Duodenal mucosa (tissue), 2 donors: Measurements from ENCODE around the gene OR5K2.

Experiments used
- H3K27ac ChIP-seq: one replicate; pipeline ENCODE4 v1.7.0; 2013; ENCODE audit warnings: low read depth, low read length
- H3K27me3 ChIP-seq, 2 donors: one replicate each; pipeline ENCODE4 v1.7.0; 2013; ENCODE audit warnings: low read length in 2 of 2, control low read depth in 1 of 2; ENCODE audit not compliant: insufficient read depth in 2 of 2, control insufficient read depth in 1 of 2
- H3K36me3 ChIP-seq, 2 donors: one replicate each; pipeline ENCODE4 v1.7.0; 2013; ENCODE audit warnings: low read length in 2 of 2, control low read depth in 1 of 2; ENCODE audit not compliant: insufficient read depth in 2 of 2, control insufficient read depth in 1 of 2
- H3K4me1 ChIP-seq, 2 donors: one replicate each; pipeline ENCODE4 v1.7.0; 2013; ENCODE audit warnings: low read length in 2 of 2, control low read depth in 1 of 2; ENCODE audit not compliant: insufficient read depth in 2 of 2, control insufficient read depth in 1 of 2
- H3K4me3 ChIP-seq, 2 donors: one replicate each; pipeline ENCODE4 v1.7.0; 2013; ENCODE audit warnings: low read length in 2 of 2, low read depth in 1 of 2
- H3K9ac ChIP-seq, 2 donors: one replicate each; pipeline ENCODE4 v1.7.0; 2013; ENCODE audit warnings: low read length in 2 of 2, low read depth in 1 of 2
- H3K9me3 ChIP-seq, 2 donors: one replicate each; pipeline ENCODE4 v1.7.0; 2013; ENCODE audit warnings: low read length in 2 of 2, control low read depth in 1 of 2; ENCODE audit not compliant: control insufficient read depth in 1 of 2

The OR5K2 gene

GRCh38 chr3:98519351-98519750 lies 21.9 kb downstream of the OR5K2 start:
- H3K9ac ChIP-seq = no peak overlapping the region
- peaks cover 21 to 40% of the 10 kb centered on the region in 2 donors for H3K36me3 ChIP-seq
- H3K4me3 ChIP-seq = no peak overlapping the region
- H3K9me3 ChIP-seq = no peaks in the 10 kb centered on the region
- H3K27ac ChIP-seq = no peak overlapping the region
- no peaks in the 10 kb centered on the region for H3K27me3 ChIP-seq
- H3K4me1 ChIP-seq = peaks cover 17 to 27% of the 10 kb centered on the region in 2 donors

DNA sequence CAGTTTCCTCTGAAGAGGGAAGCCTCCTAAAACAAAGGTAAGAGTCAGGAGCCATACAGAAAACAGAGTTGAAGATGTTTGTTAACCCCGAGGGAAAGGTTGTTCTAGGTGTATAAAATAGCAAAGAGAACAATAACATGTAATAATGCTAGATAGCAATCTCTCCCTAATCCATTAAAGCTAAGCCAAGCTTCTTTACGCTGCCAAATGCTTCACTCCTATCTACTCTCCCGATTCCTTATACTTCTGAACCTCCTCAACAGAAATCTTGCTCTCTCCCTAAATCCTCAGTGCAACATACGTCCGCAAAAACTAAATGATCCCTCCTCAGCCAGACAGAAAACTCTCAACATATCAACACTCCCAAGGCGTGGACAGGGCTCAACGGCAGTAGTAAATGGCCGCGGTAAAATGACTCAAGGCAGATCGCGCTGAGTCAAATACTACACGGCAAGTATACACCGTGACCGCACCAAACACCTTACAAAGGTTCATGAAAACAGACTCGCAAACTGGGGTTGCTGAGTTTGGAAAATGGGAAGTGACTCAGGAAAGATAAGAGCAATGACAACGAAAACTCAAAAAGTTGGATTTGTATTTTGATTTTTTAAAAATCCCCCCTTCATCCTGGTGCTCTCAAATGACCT lies 24.5 kb downstream of the OR5K2 start:
- H3K4me1 ChIP-seq = peaks cover 17 to 27% of the 10 kb centered on the region in 2 donors
- H3K27ac ChIP-seq = peak overlapping the region; percentile 92
- H3K9ac ChIP-seq = peak overlapping the region; percentile 67 to 94
- no peaks in the 10 kb centered on the region for H3K27me3 ChIP-seq
- H3K4me3 ChIP-seq = peak overlapping the region; percentile 76 to 98
- H3K36me3 ChIP-seq = peaks cover 3 to 28% of the 10 kb centered on the region in 2 donors
- H3K9me3 ChIP-seq = no peaks in the 10 kb centered on the region

DNA sequence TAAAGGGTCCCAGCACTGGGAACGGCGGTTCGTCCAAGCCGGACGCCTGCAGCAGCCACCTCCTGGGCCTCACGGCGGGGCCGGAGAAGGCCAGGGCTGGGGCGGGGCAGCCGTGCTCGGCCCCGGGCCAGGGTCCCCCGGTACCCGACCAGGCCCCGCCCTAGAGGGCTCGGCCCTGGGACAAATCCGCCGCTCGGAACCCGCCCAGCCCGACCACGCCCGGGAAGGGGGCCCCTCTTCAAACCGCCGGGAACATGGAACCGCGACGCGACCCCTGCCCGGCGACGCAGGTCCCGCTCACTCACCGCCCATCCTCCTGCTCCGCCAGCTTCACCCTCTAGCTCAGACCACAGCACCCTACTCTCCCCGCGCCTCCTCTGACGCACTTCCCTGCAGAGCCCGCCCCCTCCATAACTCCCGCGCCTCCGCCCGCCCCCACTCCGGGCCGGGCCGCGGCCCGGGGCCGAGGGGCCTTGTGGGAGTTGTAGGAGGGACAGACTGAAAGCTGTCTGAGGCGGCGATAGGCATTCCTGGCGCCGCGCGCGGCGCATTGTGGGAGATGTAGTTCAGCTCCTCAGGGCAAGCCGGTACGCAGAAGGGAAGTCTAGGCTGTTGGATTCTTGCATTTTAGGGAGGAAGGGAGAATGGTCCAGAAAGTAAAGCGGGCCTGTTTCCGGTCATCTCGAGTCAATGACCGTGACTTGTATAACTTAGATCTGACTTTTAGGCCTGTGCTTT lies 25.2 kb downstream of the OR5K2 start, which contains the start of gene CLDND1:
TSS of gene CLDND1 (minus strand) at position 359 of the 738 bp plus-strand sequence. CDS start 1,478 bp downstream, outside the sequence.
- Histone ChIP-seq H3K4me3 (peak within 1 kb of the TSS; percentile 76 to 98), H3K27ac (peak within 1 kb of the TSS; percentile 92), H3K9me3 (no peaks in the 10 kb centered on the region), H3K27me3 (no peaks in the 10 kb centered on the region), H3K36me3 (peaks cover 3 to 25% of the 10 kb centered on the region in 2 donors), H3K4me1 (peaks cover 17 to 27% of the 10 kb centered on the region in 2 donors), H3K9ac (peak within 1 kb of the TSS; percentile 67 to 94)

- Histone ChIP-seq H3K9ac (no peak overlapping the region), H3K27ac (no peak overlapping the region), H3K9me3 (no peaks in the 10 kb centered on the region), H3K4me3 (no peak overlapping the region), H3K27me3 (no peaks in the 10 kb centered on the region), H3K4me1 (peaks cover 13 to 17% of the 10 kb centered on the region in 2 donors), H3K36me3 (peaks cover 0 to 6% of the 10 kb centered on the region in 2 donors)
These were observed 28.0 kb downstream of the OR5K2 start for GRCh38 chr3:98525494-98525893.

DNA sequence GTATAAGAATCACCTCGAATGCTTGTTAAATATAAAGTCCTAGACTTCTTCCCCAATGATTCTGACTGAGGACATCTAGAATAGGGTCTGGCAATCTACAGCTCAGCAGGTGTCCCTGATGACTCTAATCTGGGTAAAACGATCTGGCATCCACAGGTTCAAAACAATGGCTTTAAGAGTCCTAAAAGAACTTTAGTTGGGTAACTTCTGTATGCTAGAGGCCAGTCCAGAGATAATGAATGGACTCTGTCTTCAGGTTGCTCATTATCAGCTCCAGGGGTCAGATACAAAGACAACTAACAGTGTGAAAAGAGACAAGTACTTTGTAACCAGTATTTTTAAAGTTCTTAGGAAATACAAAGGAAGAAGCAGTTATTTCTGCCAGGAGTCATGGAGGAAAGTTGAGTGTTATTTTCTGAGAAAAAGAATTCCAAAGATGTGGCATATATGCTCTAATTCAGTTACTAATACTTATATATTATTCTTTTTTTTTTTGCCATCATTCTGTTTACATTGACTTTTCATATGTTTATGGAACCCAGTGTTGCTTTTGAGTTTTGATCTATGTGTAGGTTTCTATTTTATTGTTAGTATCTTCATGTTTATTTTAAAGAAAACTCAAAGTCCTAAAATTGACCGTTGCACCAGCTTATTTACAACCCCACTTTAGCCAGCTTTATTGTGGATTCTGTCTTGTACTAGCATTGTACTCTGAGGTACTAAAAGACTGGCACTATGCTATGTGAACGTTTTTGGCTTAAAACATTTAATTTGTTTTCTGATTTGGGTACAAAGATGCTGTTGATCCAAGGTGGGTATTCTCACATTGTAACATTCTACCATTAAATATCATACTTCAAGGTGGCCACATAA lies 31.2 kb downstream of the OR5K2 start:
- H3K4me3 ChIP-seq = no peak overlapping the region
- H3K36me3 ChIP-seq = no peaks in the 10 kb centered on the region
- no peaks in the 10 kb centered on the region for H3K9me3 ChIP-seq
- H3K4me1 ChIP-seq = peaks cover 0 to 4% of the 10 kb centered on the region in 2 donors
- H3K27ac ChIP-seq = no peak overlapping the region
- no peak overlapping the region for H3K9ac ChIP-seq
- no peaks in the 10 kb centered on the region for H3K27me3 ChIP-seq

- no peaks in the 10 kb centered on the region for H3K27me3 ChIP-seq
- H3K9me3 ChIP-seq = no peaks in the 10 kb centered on the region
- no peak overlapping the region for H3K4me3 ChIP-seq
- no peaks in the 10 kb centered on the region for H3K36me3 ChIP-seq
- no peak overlapping the region for H3K9ac ChIP-seq
- peaks cover 0 to 4% of the 10 kb centered on the region in 2 donors for H3K4me1 ChIP-seq
- no peak overlapping the region for H3K27ac ChIP-seq
These were observed 32.5 kb downstream of the OR5K2 start for GRCh38 chr3:98529856-98530459.

GRCh38 chr3:98530676-98531075 lies 33.2 kb downstream of the OR5K2 start:
- Histone ChIP-seq H3K9me3 (no peaks in the 10 kb centered on the region), H3K9ac (no peak overlapping the region), H3K4me1 (peaks cover 0 to 4% of the 10 kb centered on the region in 2 donors), H3K27ac (no peak overlapping the region), H3K27me3 (no peaks in the 10 kb centered on the region), H3K4me3 (no peak overlapping the region), H3K36me3 (no peaks in the 10 kb centered on the region)

- H3K4me3 ChIP-seq = peak within 1 kb of the TSS in 1 of 2 donors; percentile 23
- no peaks in the 10 kb centered on the region for H3K36me3 ChIP-seq
- H3K27ac ChIP-seq = peak within 1 kb of the TSS; percentile 1
- H3K9ac ChIP-seq = peak within 1 kb of the TSS in 1 of 2 donors; percentile 3
- H3K27me3 ChIP-seq = no peaks in the 10 kb centered on the region
- H3K9me3 ChIP-seq = no peaks in the 10 kb centered on the region
- peaks cover 0 to 4% of the 10 kb centered on the region in 2 donors for H3K4me1 ChIP-seq
These were observed 34.3 kb downstream of the OR5K2 start, which contains the start of gene GPR15 for GRCh38 chr3:98531622-98532274. Gene GPR15 (plus strand): TSS chr3:98531978. CDS start chr3:98532034, 56 bp downstream.

GRCh38 chr3:98532275-98532637 lies 34.8 kb downstream of the OR5K2 start:
- H3K27ac ChIP-seq = peak overlapping the region; percentile 1
- H3K9ac ChIP-seq = peak overlapping the region in 1 of 2 donors; percentile 3
- no peaks in the 10 kb centered on the region for H3K36me3 ChIP-seq
- peak overlapping the region in 1 of 2 donors; percentile 23 for H3K4me3 ChIP-seq
- no peaks in the 10 kb centered on the region for H3K27me3 ChIP-seq
- no peaks in the 10 kb centered on the region for H3K9me3 ChIP-seq
- peaks cover 0 to 4% of the 10 kb centered on the region in 2 donors for H3K4me1 ChIP-seq
